GM13976 (cell line): ENCODE data around the gene PARP3.

Experiments
- DNase-seq: peaks from one replicate; pipeline ENCODE4 v3.0.0; 2012; ENCODE audit warnings: low spot score
- CTCF ChIP-seq: IDR thresholded peaks from 2 replicates; pipeline ENCODE4 v1.5.1; 2012; ENCODE audit warnings: borderline replicate concordance, mild to moderate bottlenecking; ENCODE audit not compliant: insufficient read depth; ENCODE audit errors: extremely low read depth, missing control alignments, control extremely low read depth
- in situ Hi-C: fragments of 300-500 bp; cut with MboI; formaldehyde crosslinking; loops from one replicate; pipeline ENCODE4 v1.12.0; 2022; ENCODE audit warnings: low sequenced_read_pairs, mixed read lengths, inconsistent platforms; ENCODE audit not compliant: unreplicated experiment

PARP3 gene

DNA sequence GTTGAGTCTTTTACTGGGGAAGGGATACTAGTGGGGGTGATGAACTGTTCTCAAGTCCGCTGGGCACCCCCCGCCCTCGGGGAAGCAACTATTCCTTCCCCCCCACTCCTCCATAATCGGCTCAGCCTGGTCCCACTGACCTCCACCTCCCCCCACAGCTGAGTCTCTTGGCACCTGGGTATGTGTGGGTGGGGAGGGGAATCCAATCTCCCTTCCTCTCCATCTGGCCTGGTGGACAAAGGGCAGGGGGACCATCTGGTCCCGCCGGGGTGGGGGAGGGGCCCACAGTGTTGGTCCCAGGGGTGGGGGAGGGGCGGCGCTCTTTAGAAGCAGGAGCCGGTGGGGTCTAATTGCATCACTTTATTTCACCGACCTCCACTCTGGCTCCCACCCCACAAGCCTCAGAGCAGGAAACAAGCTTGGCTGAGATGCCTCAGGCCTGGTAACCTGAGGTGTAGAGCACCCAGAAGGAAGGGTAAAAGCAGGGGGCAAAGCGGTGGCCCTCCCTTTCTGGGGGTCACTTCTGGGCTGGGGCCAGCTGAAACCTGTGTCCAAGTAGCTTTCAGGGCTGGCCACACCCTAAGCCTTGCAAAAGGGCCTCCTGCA, 26.1 kb downstream of the PARP3 start:
- in situ Hi-C loops: no loop called here
- no peak for DNase-seq
- TF ChIP-seq CTCF: no peak

GRCh38 chr3:51968883-51969678, 26.9 kb downstream of the PARP3 start:
- no peak for TF ChIP-seq CTCF
- in situ Hi-C loops: no loop called here
- no peak for DNase-seq

DNA sequence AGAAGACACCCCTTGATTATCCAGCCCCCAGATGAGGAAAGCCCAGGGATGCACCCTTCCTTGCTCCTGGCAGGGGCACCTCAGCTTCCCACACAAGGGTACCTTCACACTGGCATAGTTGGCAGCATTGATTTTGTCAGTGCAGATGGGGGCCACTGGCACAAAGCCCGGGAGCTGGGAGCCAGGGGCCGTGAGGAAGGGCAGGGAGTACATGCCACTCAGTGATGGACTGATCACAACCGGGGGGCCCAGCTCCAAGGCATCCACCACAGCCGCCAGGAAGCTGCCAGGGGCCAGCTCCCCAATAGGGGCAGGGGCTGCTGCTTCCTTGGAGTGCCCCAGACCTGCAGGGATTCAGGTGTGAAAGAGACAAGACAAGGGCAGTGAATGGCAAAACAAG, 27.7 kb downstream of the PARP3 start:
- DNase-seq: no peak
- in situ Hi-C loops: no loop called here
- no peak for TF ChIP-seq CTCF

GRCh38 chr3:51970606-51971300, 28.6 kb downstream of the PARP3 start:
- in situ Hi-C loops: no loop called here
- no peak for DNase-seq
- TF ChIP-seq CTCF: no peak

GRCh38 chr3:51971350-51971749, 29.2 kb downstream of the PARP3 start:
- TF ChIP-seq CTCF: no peak
- in situ Hi-C loops: no loop called here
- DNase-seq: no peak

- TF ChIP-seq CTCF: no peak
- in situ Hi-C loops: no loop called here
- no peak for DNase-seq
Observed at GRCh38 chr3:51974277-51974962, 32.3 kb downstream of the PARP3 start.
